Caco-2 (cell line): ENCODE results near the gene EIF2A. TPM values are rescaled to one million over a fixed set of nuclear protein-coding genes. Genes with fewer than 3 reads are reported as not detected.
A peak's percentile ranks its signal among the peaks of the same experiment; 100 is the strongest.

Experiments
- BruUV-seq: library from RNA; stranded (reverse); fragments of 400-500 nt; replicated peaks from 2 replicates; lab custom pipeline; 2021; lab: Mats Ljungman, UMichigan
- CTCF ChIA-PET: fragments of 300-600 bp; sonication (Branson Sonifier 250); formaldehyde crosslinking; loops from one replicate; lab custom pipeline; 2022; ENCODE audit warnings: antibody characterized with exemption; lab: Charles Lee
- POLR2A ChIA-PET: fragments of 300-600 bp; sonication (Branson Sonifier 250); formaldehyde crosslinking; loops from one replicate; lab custom pipeline; 2022; ENCODE audit warnings: antibody characterized with exemption; lab: Charles Lee
- DNase-seq, 2 experiments: peaks; one replicate each; pipeline versions ENCODE4 v3.0.0 to v3.0.0-alpha.2; 2020 to 2022
- H3K27me3 ChIP-seq: replicated peaks from 2 replicates; pipeline ENCODE4 v1.6.0; 2011; ENCODE audit warnings: low read length; ENCODE audit not compliant: control insufficient read depth, insufficient read depth
- H3K36me3 ChIP-seq: 2 replicates; pipeline ENCODE4 v1.5.1; 2011; ENCODE audit warnings: low read length; ENCODE audit not compliant: control insufficient read depth, insufficient read depth
- H3K4me1 ChIP-seq: fragments of 250-450 bp; sonication (Bioruptor Pico); 2 replicates; pipeline ENCODE4 v1.5.1; 2020; ENCODE audit warnings: mild to moderate bottlenecking
- H3K4me3 ChIP-seq: 2 replicates; pipeline ENCODE4 v1.5.1; 2011; ENCODE audit warnings: low read depth, mild to moderate bottlenecking, control low read depth, low read length
- H3K9me3 ChIP-seq: fragments of 250-450 bp; sonication (Bioruptor Pico); 2 replicates; pipeline ENCODE4 v1.5.1; 2020; ENCODE audit warnings: mild to moderate bottlenecking, moderate library complexity
- H3K27ac Mint-ChIP-seq: one replicate; pipeline ENCODE4 v1.8.0; 2022; ENCODE audit warnings: mixed read lengths; ENCODE audit not compliant: unreplicated experiment
- H3K27me3 Mint-ChIP-seq: one replicate; pipeline ENCODE4 v1.8.0; 2022; ENCODE audit warnings: mixed read lengths; ENCODE audit not compliant: insufficient read depth, unreplicated experiment
- H3K36me3 Mint-ChIP-seq: one replicate; pipeline ENCODE4 v1.8.0; 2022; ENCODE audit warnings: mild to moderate bottlenecking, mixed read lengths; ENCODE audit not compliant: insufficient read depth, unreplicated experiment
- H3K4me1 Mint-ChIP-seq: one replicate; pipeline ENCODE4 v1.8.0; 2022; ENCODE audit warnings: low read depth, mixed read lengths; ENCODE audit not compliant: unreplicated experiment
- H3K4me3 Mint-ChIP-seq: one replicate; pipeline ENCODE4 v1.8.0; 2022; ENCODE audit warnings: mild to moderate bottlenecking, moderate library complexity, mixed read lengths; ENCODE audit not compliant: unreplicated experiment
- H3K9me3 Mint-ChIP-seq: one replicate; pipeline ENCODE4 v1.8.0; 2022; ENCODE audit warnings: mixed read lengths; ENCODE audit not compliant: unreplicated experiment
- intact Hi-C: fragments of 100-400 bp; cut with micrococcal nuclease; formaldehyde crosslinking; loops from one replicate; pipeline ENCODE4 v1.10.0; 2022; ENCODE audit not compliant: unreplicated experiment
- total RNA-seq: library from RNA; stranded (reverse); gene quantifications from 2 replicates; pipeline ENCODE4 v1.2.3, GENCODE V29; 2022
- TF ChIP-seq, protein P1 (sequence below), 2 experiments: fragments of 200-600 bp in 1 of 2; IDR thresholded peaks; 1 replicate in 1 of 2; 2 replicates in 1 of 2; pipeline versions ENCODE4 v1.5.1 to v1.8.0; 2011 to 2022; ENCODE audit warnings: antibody characterized with exemption in 1 of 2, control low read depth in 1 of 2, inconsistent platforms in 1 of 2, low read depth in 1 of 2, low read length in 1 of 2, mild to moderate bottlenecking in 1 of 2, moderate library complexity in 1 of 2; ENCODE audit not compliant: insufficient read depth in 1 of 2, severe bottlenecking in 1 of 2, unreplicated experiment in 1 of 2

Gene EIF2A
- total RNA-seq, 1 experiment from 2014 or later: 97.1 TPM

GRCh38 chr3:150602426-150603152, 56.0 kb downstream of the EIF2A start:
- H3K27ac Mint-ChIP-seq: peak overlapping the region; percentile 88
- H3K9me3 ChIP-seq: no peaks in the 10 kb centered on the region
- ChIA-PET CTCF (no interaction called here), POLR2A (interaction anchor here (0.9 to 1.3 kb wide), 5 partner anchors 8 to 193 kb away, joined by 3 to 11 read pairs (median 4); partner anchors contain the start of genes EIF2A, ERICH6, SERP1 and SIAH2)
- peak overlapping the region; percentile 98 for H3K4me3 Mint-ChIP-seq
- H3K4me3 ChIP-seq: peak overlapping the region; percentile 54
- H3K27me3 Mint-ChIP-seq: no peaks in the 10 kb centered on the region
- H3K36me3 Mint-ChIP-seq: peaks cover 56% of the 10 kb centered on the region
- TSS peak; percentile 93 for BruUV-seq
- H3K4me1 ChIP-seq: peaks cover 40% of the 10 kb centered on the region
- DNase-seq: no peak
- no peaks in the 10 kb centered on the region for H3K36me3 ChIP-seq
- H3K4me1 Mint-ChIP-seq: peaks cover 32% of the 10 kb centered on the region
- TF ChIP-seq, protein P1, sequence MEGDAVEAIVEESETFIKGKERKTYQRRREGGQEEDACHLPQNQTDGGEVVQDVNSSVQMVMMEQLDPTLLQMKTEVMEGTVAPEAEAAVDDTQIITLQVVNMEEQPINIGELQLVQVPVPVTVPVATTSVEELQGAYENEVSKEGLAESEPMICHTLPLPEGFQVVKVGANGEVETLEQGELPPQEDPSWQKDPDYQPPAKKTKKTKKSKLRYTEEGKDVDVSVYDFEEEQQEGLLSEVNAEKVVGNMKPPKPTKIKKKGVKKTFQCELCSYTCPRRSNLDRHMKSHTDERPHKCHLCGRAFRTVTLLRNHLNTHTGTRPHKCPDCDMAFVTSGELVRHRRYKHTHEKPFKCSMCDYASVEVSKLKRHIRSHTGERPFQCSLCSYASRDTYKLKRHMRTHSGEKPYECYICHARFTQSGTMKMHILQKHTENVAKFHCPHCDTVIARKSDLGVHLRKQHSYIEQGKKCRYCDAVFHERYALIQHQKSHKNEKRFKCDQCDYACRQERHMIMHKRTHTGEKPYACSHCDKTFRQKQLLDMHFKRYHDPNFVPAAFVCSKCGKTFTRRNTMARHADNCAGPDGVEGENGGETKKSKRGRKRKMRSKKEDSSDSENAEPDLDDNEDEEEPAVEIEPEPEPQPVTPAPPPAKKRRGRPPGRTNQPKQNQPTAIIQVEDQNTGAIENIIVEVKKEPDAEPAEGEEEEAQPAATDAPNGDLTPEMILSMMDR (IDR thresholded peaks at IDR 0.05; ENCODE audit: insufficient read depth in 1 of 2, low read depth in 1 of 2, low read length in 1 of 2, severe bottlenecking in 1 of 2, unreplicated experiment in 1 of 2): no peak
- intact Hi-C loops: loop anchor here (1.0 to 5.0 kb wide), 4 partner anchors 56 to 635 kb away; partner anchors contain the start of genes EIF2A, ERICH6, SERP1 and SIAH2
- no peaks in the 10 kb centered on the region for H3K9me3 Mint-ChIP-seq
- no peaks in the 10 kb centered on the region for H3K27me3 ChIP-seq

GRCh38 chr3:150603153-150603979, 56.8 kb downstream of the EIF2A start, which contains the start of gene SELENOT:
SELENOT (plus strand) TSS chr3:150603321; CDS start chr3:150603363, 42 bp downstream.
- intact Hi-C loops: loop anchor here (1.0 to 5.0 kb wide), 4 partner anchors 57 to 636 kb away; partner anchors contain the start of genes EIF2A, ERICH6, SERP1 and SIAH2
- CTCF ChIA-PET: no interaction called here
- Mint-ChIP-seq H3K27me3 (no peaks in the 10 kb centered on the region), H3K4me1 (peaks cover 37% of the 10 kb centered on the region), H3K4me3 (peak within 1 kb of the TSS; percentile 98), H3K27ac (peak within 1 kb of the TSS; percentile 88), H3K36me3 (peaks cover 60% of the 10 kb centered on the region), H3K9me3 (no peaks in the 10 kb centered on the region)
- no TSS peak for BruUV-seq
- H3K27me3 ChIP-seq: no peaks in the 10 kb centered on the region
- peak within 1 kb of the TSS; percentile 54 for H3K4me3 ChIP-seq
- H3K4me1 ChIP-seq: peaks cover 37% of the 10 kb centered on the region
- TF ChIP-seq, protein P1 (IDR thresholded peaks at IDR 0.05; ENCODE audit: insufficient read depth in 1 of 2, low read depth in 1 of 2, low read length in 1 of 2, severe bottlenecking in 1 of 2, unreplicated experiment in 1 of 2): peak in 1 of 2 experiments; percentile 33
- no peaks in the 10 kb centered on the region for H3K9me3 ChIP-seq
- DNase-seq: peak; percentile 94 to 96
- H3K36me3 ChIP-seq: no peaks in the 10 kb centered on the region
- POLR2A ChIA-PET: interaction anchor here (0.9 to 1.3 kb wide), 5 partner anchors 9 to 193 kb away, joined by 3 to 11 read pairs (median 4); partner anchors contain the start of genes EIF2A, ERICH6, SERP1 and SIAH2

- POLR2A ChIA-PET: no interaction called here
- Mint-ChIP-seq H3K27me3 (no peaks in the 10 kb centered on the region), H3K27ac (peak overlapping the region; percentile 88), H3K4me3 (peak overlapping the region; percentile 98), H3K4me1 (peaks cover 37% of the 10 kb centered on the region), H3K36me3 (peaks cover 60% of the 10 kb centered on the region), H3K9me3 (no peaks in the 10 kb centered on the region)
- H3K4me1 ChIP-seq: peaks cover 31% of the 10 kb centered on the region
- no peaks in the 10 kb centered on the region for H3K36me3 ChIP-seq
- peak overlapping the region; percentile 54 for H3K4me3 ChIP-seq
- no peak for DNase-seq
- TF ChIP-seq, protein P1 (IDR thresholded peaks at IDR 0.05; ENCODE audit: insufficient read depth in 1 of 2, low read depth in 1 of 2, low read length in 1 of 2, severe bottlenecking in 1 of 2, unreplicated experiment in 1 of 2): no peak
- no TSS peak for BruUV-seq
- intact Hi-C loops: loop anchor here (1.0 to 5.0 kb wide), 4 partner anchors 58 to 637 kb away; partner anchors contain the start of genes EIF2A, ERICH6, SERP1 and SIAH2
- no peaks in the 10 kb centered on the region for H3K9me3 ChIP-seq
- no peaks in the 10 kb centered on the region for H3K27me3 ChIP-seq
- CTCF ChIA-PET: no interaction called here
These were observed 57.4 kb downstream of the EIF2A start for GRCh38 chr3:150603980-150604319.
